ENCODE results near the gene GIMAP8. TPM values are rescaled to one million over a fixed set of nuclear protein-coding genes. Genes with fewer than 3 reads are reported as not detected.
"Not testable (repeated sequence)": the region's sequence is repeated elsewhere in the genome, so short reads cannot be mapped to it uniquely, and the experiment has no call there.

GIMAP8 gene
- total RNA-seq, 1 donor from 2014 or later: under 0.01 TPM

GRCh38 chr7:150489782-150490181 is 39.4 kb downstream of the GIMAP8 start:
- DNase-seq (ENCODE audit: low read depth) (no peak), FAIRE-seq (no peak)
- no peaks in the 10 kb centered on the region for H3K36me3 ChIP-seq (ENCODE audit: control insufficient read depth, insufficient read depth, low read length)
- no peak overlapping the region for H3K4me3 ChIP-seq (ENCODE audit: low read depth, low read length)
- no peaks in the 10 kb centered on the region for H3K27me3 ChIP-seq (ENCODE audit: control insufficient read depth, insufficient read depth, low read length)
- TF ChIP-seq, protein P1, sequence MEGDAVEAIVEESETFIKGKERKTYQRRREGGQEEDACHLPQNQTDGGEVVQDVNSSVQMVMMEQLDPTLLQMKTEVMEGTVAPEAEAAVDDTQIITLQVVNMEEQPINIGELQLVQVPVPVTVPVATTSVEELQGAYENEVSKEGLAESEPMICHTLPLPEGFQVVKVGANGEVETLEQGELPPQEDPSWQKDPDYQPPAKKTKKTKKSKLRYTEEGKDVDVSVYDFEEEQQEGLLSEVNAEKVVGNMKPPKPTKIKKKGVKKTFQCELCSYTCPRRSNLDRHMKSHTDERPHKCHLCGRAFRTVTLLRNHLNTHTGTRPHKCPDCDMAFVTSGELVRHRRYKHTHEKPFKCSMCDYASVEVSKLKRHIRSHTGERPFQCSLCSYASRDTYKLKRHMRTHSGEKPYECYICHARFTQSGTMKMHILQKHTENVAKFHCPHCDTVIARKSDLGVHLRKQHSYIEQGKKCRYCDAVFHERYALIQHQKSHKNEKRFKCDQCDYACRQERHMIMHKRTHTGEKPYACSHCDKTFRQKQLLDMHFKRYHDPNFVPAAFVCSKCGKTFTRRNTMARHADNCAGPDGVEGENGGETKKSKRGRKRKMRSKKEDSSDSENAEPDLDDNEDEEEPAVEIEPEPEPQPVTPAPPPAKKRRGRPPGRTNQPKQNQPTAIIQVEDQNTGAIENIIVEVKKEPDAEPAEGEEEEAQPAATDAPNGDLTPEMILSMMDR (IDR thresholded peaks at IDR 0.05; ENCODE audit: insufficient read depth, low read length, severe bottlenecking): no peak

DNA sequence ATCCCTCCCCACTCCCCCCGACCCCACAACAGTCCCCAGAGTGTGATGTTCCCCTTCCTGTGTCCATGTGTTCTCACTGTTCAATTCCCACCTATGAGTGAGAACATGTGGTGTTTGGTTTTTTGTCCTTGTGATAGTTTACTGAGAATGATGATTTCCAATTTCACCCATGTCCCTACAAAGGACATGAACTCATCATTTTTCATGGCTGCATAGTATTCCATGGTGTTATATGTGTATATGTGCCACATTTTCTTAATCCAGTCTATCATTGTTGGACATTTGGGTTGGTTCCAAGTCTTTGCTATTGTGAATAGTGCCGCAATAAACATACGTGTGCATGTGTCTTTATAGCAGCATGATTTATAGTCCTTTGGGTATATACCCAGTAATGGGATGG is 43.0 kb downstream of the GIMAP8 start:
- not testable (repeated sequence) for DNase-seq (ENCODE audit: low read depth); H3K36me3 ChIP-seq (ENCODE audit: control insufficient read depth, insufficient read depth, low read length); H3K4me3 ChIP-seq (ENCODE audit: low read depth, low read length); H3K27me3 ChIP-seq (ENCODE audit: control insufficient read depth, insufficient read depth, low read length); FAIRE-seq

DNA sequence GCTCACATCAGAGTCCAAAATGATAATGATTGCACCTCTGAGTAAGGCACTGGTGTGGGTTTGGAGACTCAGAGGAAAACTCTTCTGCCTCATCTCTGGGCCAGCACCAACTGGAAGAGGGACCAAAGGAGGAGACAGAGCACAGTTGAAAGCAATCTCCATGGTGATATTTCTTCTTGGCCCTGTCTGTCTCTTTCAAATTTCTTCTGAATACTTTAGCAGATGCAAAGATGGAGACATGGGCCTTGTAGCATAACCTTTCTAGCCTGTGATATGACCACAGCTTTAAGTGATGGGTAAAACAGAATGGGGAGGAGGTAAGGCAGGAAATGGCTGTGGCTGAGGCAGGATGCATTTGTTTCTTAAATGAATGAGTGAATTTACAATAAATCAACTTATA is 52.1 kb downstream of the GIMAP8 start:
- no peaks in the 10 kb centered on the region for H3K36me3 ChIP-seq (ENCODE audit: control insufficient read depth, insufficient read depth, low read length)
- no peak overlapping the region for H3K4me3 ChIP-seq (ENCODE audit: low read depth, low read length)
- TF ChIP-seq, protein P1 (IDR thresholded peaks at IDR 0.05; ENCODE audit: insufficient read depth, low read length, severe bottlenecking): no peak
- DNase-seq (ENCODE audit: low read depth) (no peak), FAIRE-seq (no peak)
- H3K27me3 ChIP-seq (ENCODE audit: control insufficient read depth, insufficient read depth, low read length): no peaks in the 10 kb centered on the region

DNA sequence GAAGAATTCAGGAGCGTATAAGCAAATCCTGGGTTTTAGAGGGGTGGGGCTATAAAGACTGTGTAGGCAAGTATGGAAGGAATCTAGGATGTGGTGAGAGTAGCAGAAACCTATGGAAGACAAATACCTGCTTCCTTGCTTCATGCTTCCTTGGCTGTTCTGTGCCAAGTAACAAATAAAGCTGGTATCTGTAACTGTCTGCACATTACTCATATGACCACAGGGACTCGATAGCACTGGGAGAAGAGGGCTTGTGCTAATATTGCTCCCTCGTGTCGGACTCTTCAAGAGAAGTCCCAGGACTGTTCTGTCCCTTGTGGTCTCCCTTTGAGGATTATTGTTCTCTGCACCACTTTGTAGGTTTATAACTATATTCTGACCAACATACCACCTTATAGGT is 52.7 kb downstream of the GIMAP8 start:
- DNase-seq (ENCODE audit: low read depth) (no peak), FAIRE-seq (no peak)
- TF ChIP-seq, protein P1 (IDR thresholded peaks at IDR 0.05; ENCODE audit: insufficient read depth, low read length, severe bottlenecking): no peak

DNA sequence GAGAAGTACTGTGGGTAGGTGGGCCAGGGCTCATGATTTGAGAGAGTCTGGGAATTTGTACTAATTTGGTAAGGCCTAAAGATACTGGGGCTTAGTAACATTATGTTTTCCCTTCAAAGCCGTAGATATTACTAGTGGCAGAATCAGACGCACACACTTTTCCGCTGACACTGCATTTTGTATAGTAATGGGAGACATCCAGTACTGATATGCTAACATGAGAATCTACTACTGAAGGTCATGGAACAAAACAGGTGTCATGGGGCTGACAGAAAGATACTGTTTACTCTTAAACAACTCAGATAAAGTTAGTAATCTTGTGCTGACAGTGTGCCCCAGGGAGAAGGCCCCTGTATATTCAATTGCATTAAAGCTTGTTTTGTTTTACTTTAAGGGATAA is 53.2 kb downstream of the GIMAP8 start:
- H3K36me3 ChIP-seq (ENCODE audit: control insufficient read depth, insufficient read depth, low read length): no peaks in the 10 kb centered on the region
- DNase-seq (ENCODE audit: low read depth) (no peak), FAIRE-seq (no peak)
- no peaks in the 10 kb centered on the region for H3K27me3 ChIP-seq (ENCODE audit: control insufficient read depth, insufficient read depth, low read length)
- TF ChIP-seq, protein P1 (IDR thresholded peaks at IDR 0.05; ENCODE audit: insufficient read depth, low read length, severe bottlenecking): no peak
- H3K4me3 ChIP-seq (ENCODE audit: low read depth, low read length): no peak overlapping the region

More for the DNA sequence above, 52.7 kb downstream of the GIMAP8 start:
- Histone ChIP-seq H3K4me3 (ENCODE audit: low read depth, low read length) (no peak overlapping the region), H3K27me3 (ENCODE audit: control insufficient read depth, insufficient read depth, low read length) (no peaks in the 10 kb centered on the region), H3K36me3 (ENCODE audit: control insufficient read depth, insufficient read depth, low read length) (no peaks in the 10 kb centered on the region)

DNA sequence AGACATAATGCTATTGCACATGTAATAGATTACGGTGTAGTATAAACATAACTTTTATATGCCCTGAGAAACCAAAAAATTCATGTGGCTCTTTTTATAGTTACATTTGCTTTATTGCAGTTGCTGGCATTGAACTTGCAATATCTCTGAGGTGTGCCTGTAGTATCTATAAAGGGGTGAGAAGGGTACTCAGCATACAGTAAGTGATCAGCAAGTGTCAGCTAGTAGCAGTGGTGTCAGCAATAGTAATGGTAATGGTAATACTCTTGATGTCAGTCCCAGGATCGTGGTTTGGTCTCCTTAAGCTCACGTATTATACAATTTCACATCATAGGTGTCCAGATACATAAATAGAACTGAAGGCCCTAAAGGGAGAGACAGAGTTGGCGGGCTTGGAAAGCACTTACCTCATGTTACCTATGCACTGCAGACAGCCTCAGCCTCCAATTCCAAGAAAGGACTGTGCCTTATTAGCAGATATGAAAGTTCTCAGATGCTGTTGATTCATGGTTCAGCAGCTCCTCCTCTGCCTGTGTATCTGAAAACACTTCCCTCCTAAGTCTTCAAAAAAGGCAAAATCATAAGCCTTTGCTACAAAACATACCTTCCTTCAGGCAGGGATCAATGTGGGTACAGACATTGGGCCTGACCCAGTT is 57.6 kb downstream of the GIMAP8 start:
- no peaks in the 10 kb centered on the region for H3K27me3 ChIP-seq (ENCODE audit: control insufficient read depth, insufficient read depth, low read length)
- no peak overlapping the region for H3K4me3 ChIP-seq (ENCODE audit: low read depth, low read length)
- no peaks in the 10 kb centered on the region for H3K36me3 ChIP-seq (ENCODE audit: control insufficient read depth, insufficient read depth, low read length)
- DNase-seq (ENCODE audit: low read depth): no peak
- no peak for FAIRE-seq
- TF ChIP-seq, protein P1 (IDR thresholded peaks at IDR 0.05; ENCODE audit: insufficient read depth, low read length, severe bottlenecking): no peak
